Measurements from ENCODE around the gene SND1.

SND1 gene

GRCh38 chr7:128090492-128090891 lies 438.5 kb downstream of the SND1 start:
- Histone ChIP-seq H3K9ac (ENCODE audit: insufficient read length) (no peak overlapping the region), H3K27ac (no peak overlapping the region), H3K9me3 (ENCODE audit: low read depth, low read length) (no peaks in the 10 kb centered on the region), H3K36me3 (ENCODE audit: insufficient read depth, low read length) (peaks cover 5% of the 10 kb centered on the region; the same call in 1 of the 2 replicates), H3K4me3 (no peak overlapping the region)
- DNase-seq (ENCODE audit: low read depth, low spot score), result no peak
- TF ChIP-seq POLR2AphosphoS5 (IDR thresholded peaks at IDR 0.05; ENCODE audit: borderline replicate concordance, low read depth, low read length), result no peak
- no peak for TF ChIP-seq FOXP2 (optimal IDR thresholded peaks at IDR 0.05; ENCODE audit: control extremely low read depth, extremely low read length, insufficient read depth)
- no peak for TF ChIP-seq EZH2 (IDR thresholded peaks at IDR 0.05)

DNA sequence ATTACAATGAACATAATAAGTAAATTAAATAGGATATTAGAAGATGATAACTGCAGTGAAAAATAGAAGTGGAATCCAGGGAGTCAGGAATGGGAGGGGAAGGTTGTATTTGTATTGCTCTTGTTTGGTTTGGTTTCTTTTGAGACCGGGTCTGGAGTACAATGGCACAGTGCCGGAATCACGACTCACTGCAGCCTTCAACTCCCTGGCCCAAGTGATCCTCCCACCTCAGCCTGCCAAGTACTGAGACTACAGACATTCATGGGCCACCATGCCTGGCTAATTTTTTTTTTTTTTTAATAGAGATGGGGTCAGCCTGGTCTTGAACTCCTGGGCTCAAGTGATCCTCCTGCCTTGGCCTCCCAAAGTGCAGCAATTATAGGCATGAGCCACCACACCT lies 439.1 kb downstream of the SND1 start:
- no peak for DNase-seq (ENCODE audit: low read depth, low spot score)
- no peak overlapping the region for H3K4me3 ChIP-seq
- no peaks in the 10 kb centered on the region for H3K9me3 ChIP-seq (ENCODE audit: low read depth, low read length)
- no peak overlapping the region for H3K27ac ChIP-seq
- no peak for TF ChIP-seq FOXP2 (optimal IDR thresholded peaks at IDR 0.05; ENCODE audit: control extremely low read depth, extremely low read length, insufficient read depth)
- no peak for TF ChIP-seq POLR2AphosphoS5 (IDR thresholded peaks at IDR 0.05; ENCODE audit: borderline replicate concordance, low read depth, low read length)
- TF ChIP-seq EZH2 (IDR thresholded peaks at IDR 0.05), result no peak
- H3K9ac ChIP-seq (ENCODE audit: insufficient read length), result no peak overlapping the region
- peaks cover 3% of the 10 kb centered on the region; the same call in 1 of the 2 replicates for H3K36me3 ChIP-seq (ENCODE audit: insufficient read depth, low read length)

- Histone ChIP-seq H3K9ac (ENCODE audit: insufficient read length) (no peak overlapping the region), H3K36me3 (ENCODE audit: insufficient read depth, low read length) (peaks cover 3% of the 10 kb centered on the region; the same call in 1 of the 2 replicates), H3K27ac (no peak overlapping the region), H3K9me3 (ENCODE audit: low read depth, low read length) (no peaks in the 10 kb centered on the region), H3K4me3 (no peak overlapping the region)
- no peak for DNase-seq (ENCODE audit: low read depth, low spot score)
- TF ChIP-seq FOXP2 (optimal IDR thresholded peaks at IDR 0.05; ENCODE audit: control extremely low read depth, extremely low read length, insufficient read depth) (no peak), EZH2 (IDR thresholded peaks at IDR 0.05) (no peak), POLR2AphosphoS5 (IDR thresholded peaks at IDR 0.05; ENCODE audit: borderline replicate concordance, low read depth, low read length) (no peak)
These were observed 440.2 kb downstream of the SND1 start for GRCh38 chr7:128092221-128092620.

DNA sequence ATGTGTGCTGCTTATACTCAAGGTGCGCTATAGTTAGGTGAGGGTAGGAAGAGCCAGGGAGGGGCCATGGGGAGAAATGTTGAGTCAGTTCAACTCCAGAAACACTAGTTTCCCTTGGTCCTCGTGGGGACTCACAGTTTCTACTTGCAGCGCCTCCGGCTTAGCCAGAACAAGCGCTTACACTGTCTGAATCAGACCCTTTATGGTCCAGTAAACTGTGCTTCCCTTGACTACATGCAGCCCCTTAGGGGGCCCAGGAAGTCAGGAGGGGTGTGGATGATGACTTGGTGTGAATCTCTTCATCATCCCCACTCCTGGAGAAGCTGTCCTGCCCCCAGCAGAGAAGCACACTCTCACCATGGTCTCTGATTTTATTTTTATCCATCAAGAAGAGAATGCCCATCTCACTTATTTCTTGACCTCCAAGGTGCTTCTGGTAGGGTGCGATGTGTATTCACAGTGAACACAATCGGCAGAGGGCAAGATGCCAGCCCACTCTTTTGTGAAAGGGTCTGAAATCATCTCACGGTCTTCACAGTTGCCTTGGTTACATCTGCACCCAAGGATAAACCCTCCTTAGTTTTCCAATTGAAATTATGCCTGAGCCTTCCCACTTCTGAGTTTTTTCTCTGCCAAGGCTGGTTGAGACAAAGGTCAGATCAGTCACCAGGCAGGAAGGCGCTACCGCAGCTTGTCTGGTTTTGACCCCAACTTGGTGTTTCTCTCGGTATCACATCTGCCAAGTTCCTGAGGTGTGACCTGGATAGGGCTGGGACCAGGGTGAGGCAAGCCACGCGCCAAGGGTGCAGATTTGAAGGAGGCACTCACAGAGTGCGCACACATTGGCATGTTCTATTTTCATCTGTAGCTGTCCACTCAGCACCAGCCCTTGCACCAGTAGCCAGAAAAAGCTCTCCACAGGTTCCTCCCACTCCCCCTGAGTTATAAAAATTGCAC lies 441.9 kb downstream of the SND1 start:
- Histone ChIP-seq H3K36me3 (ENCODE audit: insufficient read depth, low read length) (peaks cover 3% of the 10 kb centered on the region; the same call in 1 of the 2 replicates), H3K4me3 (no peak overlapping the region), H3K9me3 (ENCODE audit: low read depth, low read length) (no peaks in the 10 kb centered on the region), H3K9ac (ENCODE audit: insufficient read length) (no peak overlapping the region), H3K27ac (no peak overlapping the region)
- TF ChIP-seq FOXP2 (optimal IDR thresholded peaks at IDR 0.05; ENCODE audit: control extremely low read depth, extremely low read length, insufficient read depth), result no peak
- no peak for TF ChIP-seq EZH2 (IDR thresholded peaks at IDR 0.05)
- TF ChIP-seq POLR2AphosphoS5 (IDR thresholded peaks at IDR 0.05; ENCODE audit: borderline replicate concordance, low read depth, low read length), result no peak
- DNase-seq (ENCODE audit: low read depth, low spot score), result no peak

DNA sequence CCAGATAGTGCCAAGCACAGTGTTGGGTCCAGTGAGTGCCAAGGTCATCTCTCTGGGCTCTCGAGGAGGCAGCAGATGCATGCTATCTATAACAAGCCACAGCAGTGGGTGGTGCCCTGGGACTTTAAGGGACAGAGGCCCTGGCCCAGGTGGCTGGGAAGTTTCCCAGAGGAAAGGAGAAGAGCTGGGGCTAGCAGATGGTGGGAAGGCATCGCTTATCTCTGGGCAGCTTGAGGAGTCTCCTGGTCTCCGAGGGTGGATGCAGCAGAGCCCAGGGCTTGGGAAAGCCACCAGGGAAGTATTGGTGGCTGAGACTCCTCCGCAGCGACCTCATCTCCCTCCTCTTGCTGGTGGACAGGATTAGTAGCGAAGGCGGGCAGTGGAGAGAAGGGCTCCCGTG lies 442.7 kb downstream of the SND1 start:
- peaks cover 3% of the 10 kb centered on the region; the same call in 1 of the 2 replicates for H3K36me3 ChIP-seq (ENCODE audit: insufficient read depth, low read length)
- TF ChIP-seq FOXP2 (optimal IDR thresholded peaks at IDR 0.05; ENCODE audit: control extremely low read depth, extremely low read length, insufficient read depth) (no peak), EZH2 (IDR thresholded peaks at IDR 0.05) (no peak), POLR2AphosphoS5 (IDR thresholded peaks at IDR 0.05; ENCODE audit: borderline replicate concordance, low read depth, low read length) (no peak)
- no peaks in the 10 kb centered on the region for H3K9me3 ChIP-seq (ENCODE audit: low read depth, low read length)
- no peak overlapping the region for H3K9ac ChIP-seq (ENCODE audit: insufficient read length)
- DNase-seq (ENCODE audit: low read depth, low spot score), result no peak
- H3K27ac ChIP-seq, result no peak overlapping the region
- no peak overlapping the region for H3K4me3 ChIP-seq

DNA sequence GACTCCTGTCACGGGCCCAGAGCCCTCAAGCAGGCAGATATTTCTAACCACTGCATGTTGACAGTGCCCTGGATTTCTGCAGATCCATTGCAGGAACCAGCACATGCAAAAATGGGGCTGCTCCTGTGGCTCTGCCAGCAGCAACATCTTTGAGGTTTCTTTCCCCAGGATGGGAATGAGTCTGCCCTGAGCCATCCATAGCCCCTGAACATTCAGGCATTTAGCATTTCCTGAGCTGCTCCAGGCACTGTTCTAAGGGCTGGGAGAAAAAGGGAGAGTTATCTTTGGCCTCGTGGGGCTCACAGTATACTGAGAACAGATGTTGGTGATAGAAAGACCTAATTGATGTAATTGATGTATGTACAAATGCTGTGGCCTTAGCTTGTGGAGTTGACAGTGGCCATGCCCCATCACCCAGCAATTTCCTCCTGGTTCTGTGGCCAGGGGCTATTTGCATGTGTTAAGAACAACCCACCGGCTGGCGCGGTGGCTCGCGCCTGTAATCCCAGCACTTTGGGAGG lies 445.3 kb downstream of the SND1 start:
- Histone ChIP-seq H3K4me3 (no peak overlapping the region), H3K36me3 (ENCODE audit: insufficient read depth, low read length) (no peaks in the 10 kb centered on the region; the same call in 1 of the 2 replicates), H3K27ac (no peak overlapping the region), H3K9ac (ENCODE audit: insufficient read length) (no peak overlapping the region), H3K9me3 (ENCODE audit: low read depth, low read length) (no peaks in the 10 kb centered on the region)
- TF ChIP-seq FOXP2 (optimal IDR thresholded peaks at IDR 0.05; ENCODE audit: control extremely low read depth, extremely low read length, insufficient read depth), result no peak
- TF ChIP-seq POLR2AphosphoS5 (IDR thresholded peaks at IDR 0.05; ENCODE audit: borderline replicate concordance, low read depth, low read length), result no peak
- no peak for TF ChIP-seq EZH2 (IDR thresholded peaks at IDR 0.05)
- no peak for DNase-seq (ENCODE audit: low read depth, low spot score)

- H3K27ac ChIP-seq, result no peak overlapping the region
- H3K9ac ChIP-seq (ENCODE audit: insufficient read length), result no peak overlapping the region
- no peak overlapping the region for H3K4me3 ChIP-seq
- no peaks in the 10 kb centered on the region; the same call in 1 of the 2 replicates for H3K36me3 ChIP-seq (ENCODE audit: insufficient read depth, low read length)
- no peaks in the 10 kb centered on the region for H3K9me3 ChIP-seq (ENCODE audit: low read depth, low read length)
- no peak for TF ChIP-seq FOXP2 (optimal IDR thresholded peaks at IDR 0.05; ENCODE audit: control extremely low read depth, extremely low read length, insufficient read depth)
- TF ChIP-seq POLR2AphosphoS5 (IDR thresholded peaks at IDR 0.05; ENCODE audit: borderline replicate concordance, low read depth, low read length), result no peak
- TF ChIP-seq EZH2 (IDR thresholded peaks at IDR 0.05), result no peak
- no peak for DNase-seq (ENCODE audit: low read depth, low spot score)
These were observed 446.6 kb downstream of the SND1 start for GRCh38 chr7:128098629-128099028.

GRCh38 chr7:128099204-128099671 lies 447.2 kb downstream of the SND1 start:
- no peak overlapping the region for H3K9ac ChIP-seq (ENCODE audit: insufficient read length)
- no peaks in the 10 kb centered on the region for H3K9me3 ChIP-seq (ENCODE audit: low read depth, low read length)
- no peak for DNase-seq (ENCODE audit: low read depth, low spot score)
- no peak overlapping the region for H3K4me3 ChIP-seq
- H3K36me3 ChIP-seq (ENCODE audit: insufficient read depth, low read length), result no peaks in the 10 kb centered on the region; the same call in 1 of the 2 replicates
- no peak overlapping the region for H3K27ac ChIP-seq
- no peak for TF ChIP-seq EZH2 (IDR thresholded peaks at IDR 0.05)
- TF ChIP-seq POLR2AphosphoS5 (IDR thresholded peaks at IDR 0.05; ENCODE audit: borderline replicate concordance, low read depth, low read length), result no peak; the same call in 1 of the 2 replicates
- TF ChIP-seq FOXP2 (optimal IDR thresholded peaks at IDR 0.05; ENCODE audit: control extremely low read depth, extremely low read length, insufficient read depth), result no peak
